ENCODE results near the gene CDKAL1.

DNA sequence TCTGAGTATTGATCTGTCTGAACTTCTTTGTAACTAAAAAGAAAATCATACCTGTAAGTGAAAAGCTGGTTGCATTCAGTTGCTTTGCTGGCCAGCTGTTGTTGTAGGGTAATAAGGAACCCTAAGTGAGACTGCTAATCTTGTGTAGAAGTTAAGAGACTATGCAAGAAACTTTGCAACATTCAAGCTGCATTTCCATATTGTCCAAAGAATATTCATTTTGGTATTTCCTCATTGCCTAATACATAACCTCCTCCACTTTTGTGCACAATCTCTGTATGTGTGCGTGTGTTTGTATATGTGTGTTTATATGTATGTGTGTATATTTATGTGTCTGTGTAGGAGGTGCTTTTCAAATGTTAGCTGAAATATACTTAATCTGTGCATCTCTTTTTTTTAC lies 414.9 kb downstream of the CDKAL1 start:
- TF ChIP-seq CTCF (conservative IDR thresholded peaks at IDR 0.05; ENCODE audit: low read length), result no peak
- no peak for TF ChIP-seq EZH2phosphoT487 (IDR thresholded peaks at IDR 0.05; ENCODE audit: borderline replicate concordance)
